Esophagus squamous epithelium (tissue), 5 donors: ENCODE measurements around the gene PLCB4. TPM values are rescaled to one million over a fixed set of nuclear protein-coding genes. Genes with fewer than 3 reads are reported as not detected.

Experiments
- DNase-seq: peaks from one replicate; lab custom pipeline; 2025; lab: John Stamatoyannopoulos, UW
- H3K27ac ChIP-seq, 4 donors: fragments of 200-600 bp; sonication (generic); one replicate each; pipeline ENCODE4 v1.5.1; 2016 to 2019; ENCODE audit warnings: mild to moderate bottlenecking in 1 of 4
- H3K27me3 ChIP-seq, 4 donors: fragments of 200-600 bp; sonication (generic); 1 replicate in 3 of 4; 2 replicates in 1 of 4; pipeline versions ENCODE4 v1.5.1 to v1.6.0; 2017 to 2021; ENCODE audit warnings: antibody characterized with exemption in 1 of 4
- H3K36me3 ChIP-seq, 3 donors: fragments of 200-600 bp; sonication (generic); one replicate each; pipeline ENCODE4 v1.5.1; 2016 to 2019
- H3K4me1 ChIP-seq, 3 donors: fragments of 200-600 bp; sonication (generic); one replicate each; pipeline ENCODE4 v1.5.1; 2017 to 2019
- H3K4me3 ChIP-seq, 4 donors: fragments of 200-600 bp; sonication (generic); 1 replicate in 3 of 4; 2 replicates in 1 of 4; pipeline ENCODE4 v1.5.1; 2016 to 2019; ENCODE audit warnings: mild to moderate bottlenecking in 2 of 4, moderate library complexity in 1 of 4
- H3K9me3 ChIP-seq, 3 donors: fragments of 200-600 bp; sonication (generic); one replicate each; pipeline ENCODE4 v1.5.1; 2016 to 2019
- POLR2A ChIP-seq, 4 donors: fragments of 450-650 bp; IDR thresholded peaks; one replicate each; pipeline ENCODE4 v1.6.1; 2017; ENCODE audit warnings: antibody characterized with exemption in 4 of 4, mild to moderate bottlenecking in 4 of 4, moderate library complexity in 3 of 4
- WGBS, 2 donors: methylation state at CpG; one replicate each; pipeline ENCODE4 v1.1.5; 2018; 5-methylcytosine and 5-hydroxymethylcytosine counted together
- intact Hi-C: fragments of 100-400 bp; cut with DNase I; formaldehyde crosslinking; loops from one replicate; pipeline ENCODE4 v1.15.0; 2022
- total RNA-seq, 4 donors: library from RNA; depleted of rRNA; stranded (reverse); fragments of >200 nt; gene quantifications; one replicate each; pipeline ENCODE4 v1.1.0, GENCODE V29; 2016
- TF ChIP-seq, protein P1 (sequence below), 6 experiments: fragments of 450-650 bp in 4 of 6; fragments of 200-600 bp in 2 of 6; sonication (generic) in 2 of 6; IDR thresholded peaks; one replicate each; pipeline ENCODE4 v1.5.1; 2016 to 2019; ENCODE audit warnings: antibody characterized with exemption in 6 of 6, mild to moderate bottlenecking in 4 of 6, moderate library complexity in 4 of 6
- donor health status: DM: yes; HTN: yes; CAD: no.

PLCB4 gene
- total RNA-seq, 4 donors from 2014 or later, result 1.1 to 13.7 (median 2.8) TPM

DNA sequence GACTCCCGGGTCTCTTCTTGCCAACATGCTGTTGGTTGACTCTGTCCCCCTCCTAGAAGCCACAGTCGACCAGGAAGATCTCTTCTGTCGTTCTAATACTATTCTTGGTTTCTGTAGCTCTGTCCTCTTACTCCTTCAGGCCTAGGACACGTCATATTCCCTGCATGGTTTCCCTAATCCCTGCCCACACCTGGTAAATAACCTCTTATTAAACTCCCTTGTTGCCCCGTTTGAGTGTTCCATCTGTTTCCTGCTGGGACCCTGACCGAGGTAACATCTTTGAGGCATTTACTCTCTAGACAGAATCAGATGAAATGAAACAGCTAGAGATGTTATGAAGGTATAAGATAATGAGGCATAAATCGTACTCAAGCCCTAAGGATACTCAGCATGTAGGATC is 68.1 kb downstream of the PLCB4 start:
- Histone ChIP-seq H3K4me3 (no peak overlapping the region), H3K27ac (no peak overlapping the region), H3K9me3 (peaks cover 0 to under 1% (median 0%) of the 10 kb centered on the region in 3 donors), H3K36me3 (no peaks in the 10 kb centered on the region), H3K4me1 (no peaks in the 10 kb centered on the region), H3K27me3 (no peaks in the 10 kb centered on the region)
- intact Hi-C loops, result no loop called here
- 57 to 58% methylated on average over 7 of the region's 7 CpGs for WGBS, 2 donors
- DNase-seq, result no peak
- TF ChIP-seq, protein P1, sequence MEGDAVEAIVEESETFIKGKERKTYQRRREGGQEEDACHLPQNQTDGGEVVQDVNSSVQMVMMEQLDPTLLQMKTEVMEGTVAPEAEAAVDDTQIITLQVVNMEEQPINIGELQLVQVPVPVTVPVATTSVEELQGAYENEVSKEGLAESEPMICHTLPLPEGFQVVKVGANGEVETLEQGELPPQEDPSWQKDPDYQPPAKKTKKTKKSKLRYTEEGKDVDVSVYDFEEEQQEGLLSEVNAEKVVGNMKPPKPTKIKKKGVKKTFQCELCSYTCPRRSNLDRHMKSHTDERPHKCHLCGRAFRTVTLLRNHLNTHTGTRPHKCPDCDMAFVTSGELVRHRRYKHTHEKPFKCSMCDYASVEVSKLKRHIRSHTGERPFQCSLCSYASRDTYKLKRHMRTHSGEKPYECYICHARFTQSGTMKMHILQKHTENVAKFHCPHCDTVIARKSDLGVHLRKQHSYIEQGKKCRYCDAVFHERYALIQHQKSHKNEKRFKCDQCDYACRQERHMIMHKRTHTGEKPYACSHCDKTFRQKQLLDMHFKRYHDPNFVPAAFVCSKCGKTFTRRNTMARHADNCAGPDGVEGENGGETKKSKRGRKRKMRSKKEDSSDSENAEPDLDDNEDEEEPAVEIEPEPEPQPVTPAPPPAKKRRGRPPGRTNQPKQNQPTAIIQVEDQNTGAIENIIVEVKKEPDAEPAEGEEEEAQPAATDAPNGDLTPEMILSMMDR (IDR thresholded peaks at IDR 0.05), result no peak

DNA sequence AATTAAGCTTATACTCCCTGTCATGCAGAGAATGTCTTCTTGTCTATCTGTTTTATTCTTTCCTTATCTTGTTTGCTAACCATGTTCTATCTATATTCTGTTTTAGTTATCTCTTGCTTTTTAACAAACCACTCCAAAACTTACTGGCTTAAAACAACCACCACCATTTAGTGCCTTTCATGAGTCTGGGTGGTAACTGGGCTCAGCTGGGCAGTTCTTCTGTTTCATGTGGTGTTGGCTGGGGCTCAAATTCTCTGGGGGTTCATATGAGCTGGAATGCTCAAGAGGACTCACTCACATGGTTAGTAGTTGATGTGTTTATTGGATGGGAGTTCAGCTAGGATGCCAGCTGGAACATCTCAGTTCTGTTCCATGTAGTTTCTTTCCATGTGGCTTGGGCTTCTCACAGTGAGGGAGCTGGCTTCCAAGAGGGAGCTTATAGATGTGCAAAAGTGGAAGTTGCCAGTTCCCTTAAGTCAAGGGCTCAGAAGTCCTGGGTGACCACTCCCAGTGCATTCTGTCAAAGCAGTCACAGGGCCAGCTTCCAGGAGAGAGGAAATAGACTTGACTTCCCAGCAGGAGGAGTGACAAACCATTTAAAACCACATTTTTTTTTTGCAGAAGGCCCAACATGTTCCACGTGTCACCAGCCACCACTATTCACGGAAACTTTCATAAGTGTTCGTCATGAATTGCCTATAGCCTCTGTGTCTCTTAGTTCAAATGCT is 70.4 kb downstream of the PLCB4 start:
- Histone ChIP-seq H3K4me1 (no peaks in the 10 kb centered on the region), H3K27me3 (no peaks in the 10 kb centered on the region), H3K9me3 (no peaks in the 10 kb centered on the region), H3K4me3 (no peak overlapping the region), H3K36me3 (no peaks in the 10 kb centered on the region), H3K27ac (no peak overlapping the region)
- WGBS, 2 donors, result 78 to 93% methylated on average over 3 of the region's 3 CpGs
- DNase-seq, result no peak
- TF ChIP-seq, protein P1 (IDR thresholded peaks at IDR 0.05), result no peak
- TF ChIP-seq POLR2A (IDR thresholded peaks at IDR 0.05), result no peak
- intact Hi-C loops, result no loop called here

DNA sequence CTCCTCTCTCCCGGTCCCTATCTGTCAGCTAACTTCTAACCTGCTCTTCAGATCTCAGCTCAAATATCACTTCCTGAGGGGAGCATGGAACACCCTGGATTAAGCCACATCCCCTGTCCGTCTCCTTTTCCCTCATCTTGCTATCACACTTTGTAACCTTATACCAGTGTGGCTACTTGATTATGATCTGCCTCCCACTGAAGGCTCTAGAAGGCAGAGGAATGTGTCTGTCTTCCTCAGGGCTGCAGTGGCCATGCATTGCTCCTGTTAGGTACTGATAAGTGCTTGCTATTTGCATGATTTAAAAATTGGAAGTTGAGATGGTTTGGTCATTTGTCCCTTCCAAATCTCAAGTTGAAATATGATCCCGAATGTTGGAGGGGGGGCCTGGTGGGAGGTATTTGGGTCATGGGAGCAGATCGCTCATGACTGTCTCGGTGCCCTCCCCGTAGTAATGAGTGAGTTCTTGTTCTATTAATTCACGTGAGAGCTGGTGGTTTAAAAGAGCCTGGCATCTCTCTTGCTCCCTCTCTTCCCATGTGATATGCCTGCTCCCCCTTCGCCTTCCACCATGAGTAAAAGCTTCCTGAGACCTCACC is 71.4 kb downstream of the PLCB4 start:
- no peak overlapping the region for H3K27ac ChIP-seq
- TF ChIP-seq, protein P1 (IDR thresholded peaks at IDR 0.05), result no peak
- TF ChIP-seq POLR2A (IDR thresholded peaks at IDR 0.05), result no peak
- no peaks in the 10 kb centered on the region for H3K36me3 ChIP-seq
- intact Hi-C loops, result no loop called here
- H3K4me3 ChIP-seq, result no peak overlapping the region
- H3K9me3 ChIP-seq, result no peaks in the 10 kb centered on the region
- WGBS, 2 donors, result 78 to 92% methylated on average over 8 of the region's 8 CpGs
- no peak for DNase-seq
- peaks cover 0 to 7% (median 0%) of the 10 kb centered on the region in 3 donors for H3K4me1 ChIP-seq
- H3K27me3 ChIP-seq, result no peaks in the 10 kb centered on the region

DNA sequence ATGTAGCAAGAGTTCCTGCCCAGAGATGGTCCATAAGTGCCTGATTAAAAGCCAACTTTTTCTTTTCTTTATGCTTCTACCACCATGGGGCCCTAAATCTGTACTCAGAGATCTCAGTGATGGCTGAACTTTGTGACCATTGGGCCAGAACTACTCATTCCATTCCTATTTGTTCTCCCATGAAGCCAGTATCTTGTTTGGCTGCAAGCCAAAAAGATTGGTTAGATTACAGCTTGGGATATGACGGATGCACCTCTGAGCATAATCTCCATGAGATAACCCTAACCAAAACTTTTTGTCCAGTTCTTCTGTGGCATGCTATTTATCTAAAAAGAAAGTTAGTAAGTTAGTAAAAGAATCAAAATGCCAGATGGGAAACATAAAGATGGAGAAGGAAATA is 72.2 kb downstream of the PLCB4 start:
- no peak for DNase-seq
- H3K9me3 ChIP-seq, result no peaks in the 10 kb centered on the region
- intact Hi-C loops, result no loop called here
- H3K36me3 ChIP-seq, result no peaks in the 10 kb centered on the region
- 83 to 88% methylated on average over 1 of the region's 1 CpG for WGBS, 2 donors
- H3K27ac ChIP-seq, result no peak overlapping the region
- H3K4me3 ChIP-seq, result no peak overlapping the region
- peaks cover 0 to 7% (median 0%) of the 10 kb centered on the region in 3 donors for H3K4me1 ChIP-seq
- no peaks in the 10 kb centered on the region for H3K27me3 ChIP-seq
- TF ChIP-seq POLR2A (IDR thresholded peaks at IDR 0.05), result no peak
- TF ChIP-seq, protein P1 (IDR thresholded peaks at IDR 0.05), result no peak

DNA sequence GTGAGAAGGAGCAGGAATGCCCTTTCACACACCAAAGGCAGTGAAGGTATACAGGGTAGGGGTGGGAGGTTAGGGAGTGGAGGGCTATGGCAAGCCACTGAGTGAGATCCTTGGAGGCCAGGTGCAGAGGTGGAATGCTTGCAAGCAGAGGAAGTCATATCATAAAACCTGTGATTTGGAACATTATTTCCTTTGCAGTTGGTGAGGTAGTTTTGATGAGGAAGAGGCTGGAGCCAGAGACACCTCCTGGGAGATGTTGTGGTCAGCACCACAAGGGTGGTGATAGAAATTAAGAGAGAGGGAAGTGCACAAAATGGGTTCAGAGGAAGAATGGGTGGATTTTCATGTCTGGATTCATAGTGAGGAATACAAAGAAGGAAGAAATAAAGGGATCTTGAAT is 73.0 kb downstream of the PLCB4 start:
- Histone ChIP-seq H3K27ac (no peak overlapping the region), H3K4me3 (no peak overlapping the region), H3K36me3 (no peaks in the 10 kb centered on the region), H3K9me3 (no peaks in the 10 kb centered on the region), H3K4me1 (peaks cover 0 to 7% (median 0%) of the 10 kb centered on the region in 3 donors), H3K27me3 (no peaks in the 10 kb centered on the region)
- DNase-seq, result no peak
- TF ChIP-seq, protein P1 (IDR thresholded peaks at IDR 0.05), result no peak
- TF ChIP-seq POLR2A (IDR thresholded peaks at IDR 0.05), result no peak
- intact Hi-C loops, result no loop called here
